ENCODE results near the gene DRICH1.
"Not testable (repeated sequence)": the region's sequence is repeated elsewhere in the genome, so short reads cannot be mapped to it uniquely, and the experiment has no call there.

The DRICH1 gene

GRCh38 chr22:23565915-23566704 is 66.0 kb downstream of the DRICH1 start:
- no peak for DNase-seq

DNA sequence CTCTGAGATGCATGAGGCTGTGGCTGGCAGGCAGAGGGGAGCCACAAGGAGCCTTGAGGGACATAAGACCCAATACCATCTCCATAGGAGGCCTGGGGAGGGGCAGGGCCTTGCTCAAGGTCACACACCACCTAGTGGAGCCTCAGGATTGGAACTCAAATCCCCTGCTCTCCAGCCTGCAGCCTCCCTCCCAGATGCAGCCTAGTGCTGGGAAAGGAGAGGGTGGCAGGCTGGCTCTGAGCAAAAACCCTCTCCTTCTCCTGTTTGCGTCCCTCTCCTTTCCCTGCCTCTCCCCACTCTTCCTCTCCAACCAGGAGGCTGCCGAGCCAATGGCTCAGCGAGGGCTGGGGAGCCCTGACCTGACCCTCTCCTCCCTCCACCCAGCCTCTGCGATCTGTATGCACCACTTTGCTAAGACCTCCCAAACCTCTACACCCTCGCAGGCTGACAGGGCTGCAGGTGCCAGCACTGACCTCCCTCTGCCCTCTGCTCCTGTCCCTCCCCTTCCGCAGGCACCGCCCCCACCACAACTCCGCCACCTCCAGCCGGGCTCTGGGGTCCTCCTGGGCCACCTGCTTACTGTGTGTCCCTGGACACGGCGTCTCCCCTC is 66.7 kb downstream of the DRICH1 start:
- peak; percentile 15 to 26 for DNase-seq

DNA sequence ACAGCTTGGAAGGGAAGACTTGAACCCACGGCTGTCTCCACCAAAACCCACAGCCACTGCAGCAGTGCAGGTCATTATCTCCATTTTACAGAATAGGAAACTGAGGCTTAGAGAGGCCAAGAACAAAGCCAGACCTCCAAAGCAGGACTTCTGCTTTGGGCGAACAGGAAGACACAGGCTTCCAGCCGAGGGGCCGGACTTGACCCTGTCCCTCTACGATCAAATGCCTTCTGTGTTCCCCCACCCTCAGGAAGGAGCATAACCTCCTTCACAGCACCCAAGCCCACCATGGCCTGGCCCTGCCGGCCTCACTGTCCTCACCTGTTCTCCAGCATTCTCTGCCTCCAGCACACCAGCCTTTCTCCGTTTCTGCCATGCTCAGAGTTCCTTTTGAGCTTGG is 67.8 kb downstream of the DRICH1 start:
- DNase-seq = no peak

DNA sequence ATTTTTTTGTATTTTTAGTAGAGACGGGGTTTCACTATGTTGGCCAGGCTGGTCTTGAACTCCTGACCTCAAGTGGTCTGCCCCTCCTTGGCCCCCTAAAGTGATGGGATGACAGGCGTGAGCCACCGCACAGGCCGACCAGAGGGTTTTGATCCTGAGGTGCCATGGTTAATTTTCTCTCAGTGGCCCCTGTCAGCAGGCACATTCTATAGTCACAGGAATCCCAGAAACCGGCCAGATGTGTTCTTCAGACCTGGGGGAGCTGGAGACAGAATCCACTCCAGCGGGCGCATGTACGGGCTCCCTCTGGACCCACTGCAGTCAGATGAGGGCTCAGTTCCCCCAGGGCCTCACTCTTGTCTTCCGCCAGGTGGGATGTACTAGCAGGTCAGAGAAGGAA is 69.0 kb downstream of the DRICH1 start:
- no peak for DNase-seq

DNA sequence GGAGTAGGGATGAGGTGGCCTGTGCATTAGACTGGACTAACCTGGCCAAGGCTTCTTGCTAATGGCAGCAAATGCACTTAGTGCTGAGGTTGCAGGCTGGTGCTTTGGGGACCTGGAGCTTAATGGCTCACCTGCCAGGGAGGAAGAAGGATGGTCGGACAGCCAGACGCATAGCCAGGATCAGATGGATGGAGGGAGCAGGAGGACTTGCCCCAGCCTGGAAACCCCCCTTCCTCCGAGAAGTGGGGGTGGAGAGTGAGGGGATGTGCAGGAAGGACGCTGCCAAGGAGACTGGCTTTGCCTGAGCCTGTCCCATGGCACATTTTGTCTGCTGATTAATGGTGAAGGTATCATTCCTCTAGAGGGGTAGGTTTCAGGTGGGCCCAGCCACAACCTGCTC is 69.9 kb downstream of the DRICH1 start:
- DNase-seq = no peak

GRCh38 chr22:23561025-23561510 is 71.1 kb downstream of the DRICH1 start:
- not testable (repeated sequence) for DNase-seq

GRCh38 chr22:23560215-23560614 is 71.9 kb downstream of the DRICH1 start:
- not testable (repeated sequence) for DNase-seq
